Fibroblast of the aortic adventitia (primary cell): ENCODE data around the gene FGF21. TPM values are rescaled to one million over a fixed set of nuclear protein-coding genes. Genes with fewer than 3 reads are reported as not detected.
"Not testable (repeated sequence)": the region's sequence is repeated elsewhere in the genome, so short reads cannot be mapped to it uniquely, and the experiment has no call there.

Experiments used
- DNase-seq: peaks from one replicate; pipeline ENCODE4 v3.0.0-alpha.2; 2010; ENCODE audit warnings: low read depth
- H3K4me3 ChIP-seq: 2 replicates; pipeline ENCODE4 v1.5.1; 2011; ENCODE audit warnings: low read depth, mild to moderate bottlenecking, control low read depth, low read length, moderate library complexity
- CTCF ChIP-seq: IDR thresholded peaks from 2 replicates; pipeline ENCODE4 v1.5.1; 2011; ENCODE audit warnings: mild to moderate bottlenecking, low read length, control low read depth, inconsistent platforms; ENCODE audit not compliant: insufficient read depth
- total RNA-seq: library from RNA; depleted of rRNA; stranded (reverse); fragments of >200 nt; gene quantifications from 2 replicates; pipeline ENCODE4 v1.2.3, GENCODE V29; 2012; ENCODE audit warnings: low replicate concordance

FGF21 gene
- total RNA-seq, 1 donor, result not detected

- TF ChIP-seq CTCF, result no peak
- DNase-seq, result no peak
- no peak overlapping the region for H3K4me3 ChIP-seq
These were observed 21.8 kb downstream of the FGF21 start for GRCh38 chr19:48777139-48777538.

GRCh38 chr19:48777720-48778119 lies 22.4 kb downstream of the FGF21 start:
- no peak for TF ChIP-seq CTCF
- no peak for DNase-seq

DNA sequence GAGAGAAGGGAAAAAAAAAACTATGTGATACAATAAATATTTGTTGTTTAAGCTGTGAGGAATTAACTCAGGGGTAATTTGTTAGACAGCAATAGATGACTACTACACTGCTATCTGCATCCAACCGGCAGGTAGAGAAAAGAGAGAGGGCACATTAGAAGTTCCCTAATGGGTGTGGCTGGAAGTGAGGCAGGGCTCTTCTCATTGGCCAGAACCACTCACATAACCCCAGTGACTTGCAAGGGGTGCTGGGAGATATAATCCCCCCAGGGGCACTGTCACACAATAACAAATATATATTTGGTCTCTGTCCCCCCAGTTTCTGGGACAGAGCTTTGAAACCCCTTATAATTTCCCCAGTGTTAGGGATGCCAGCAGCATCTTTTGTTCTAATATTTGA lies 24.3 kb downstream of the FGF21 start:
- TF ChIP-seq CTCF, result no peak
- H3K4me3 ChIP-seq, result no peak overlapping the region
- no peak for DNase-seq

More at GRCh38 chr19:48777720-48778119, 22.4 kb downstream of the FGF21 start:
- no peak overlapping the region for H3K4me3 ChIP-seq

GRCh38 chr19:48780631-48781391 lies 25.5 kb downstream of the FGF21 start:
- peak; percentile 45 for DNase-seq
- no peak for TF ChIP-seq CTCF

DNA sequence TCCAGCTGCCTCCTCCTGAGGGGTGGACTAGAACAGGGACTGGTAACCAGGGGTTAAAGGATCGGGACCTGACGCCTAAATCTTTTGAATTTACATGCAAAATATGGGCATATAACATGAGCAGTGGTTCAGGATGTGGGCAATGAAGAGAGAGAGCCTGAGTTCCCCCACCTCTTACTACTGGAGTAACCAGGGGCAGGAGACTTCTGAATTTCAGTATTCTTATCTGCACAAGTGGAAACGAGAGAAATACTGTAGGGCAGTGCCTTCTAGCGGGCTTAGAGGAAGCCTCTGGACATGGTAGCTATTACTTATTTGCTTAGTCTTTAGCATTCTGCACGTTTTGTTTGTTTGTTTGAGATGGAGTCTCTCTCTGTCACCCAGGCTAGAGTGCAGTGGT lies 29.2 kb downstream of the FGF21 start:
- DNase-seq, result peak; percentile 37
- TF ChIP-seq CTCF, result peak; percentile 31
- no peak overlapping the region for H3K4me3 ChIP-seq

More at GRCh38 chr19:48780631-48781391, 25.5 kb downstream of the FGF21 start:
- no peak overlapping the region for H3K4me3 ChIP-seq

GRCh38 chr19:48786422-48786821 lies 31.1 kb downstream of the FGF21 start:
- not testable (repeated sequence) for H3K4me3 ChIP-seq, DNase-seq

- not testable (repeated sequence) for DNase-seq, H3K4me3 ChIP-seq
These were observed 32.0 kb downstream of the FGF21 start for GRCh38 chr19:48787331-48787730.

- no peak for TF ChIP-seq CTCF
- no peak overlapping the region for H3K4me3 ChIP-seq
- DNase-seq, result no peak
These were observed 37.9 kb downstream of the FGF21 start for GRCh38 chr19:48793271-48793670.
